ENCODE measurements around the gene RGMA. TPM values are rescaled to one million over a fixed set of nuclear protein-coding genes. Genes with fewer than 3 reads are reported as not detected.

Gene RGMA
- total RNA-seq, 1 experiment from 2014 or later, result 41.4 TPM

- Histone ChIP-seq H3K23me2 (ENCODE audit: insufficient read length, low read depth, low read length, poor library complexity, severe bottlenecking) (no peaks in the 10 kb centered on the region), H3K4me1 (ENCODE audit: insufficient read depth, low read length) (no peaks in the 10 kb centered on the region), H2BK20ac (ENCODE audit: low read depth, low read length, poor library complexity, severe bottlenecking) (no peak overlapping the region), H3T11ph (ENCODE audit: low read length) (no peak overlapping the region), H3K27me3 (ENCODE audit: insufficient read depth, low read length) (no peaks in the 10 kb centered on the region), H3K4ac (ENCODE audit: low read depth, low read length) (no peak overlapping the region), H2AFZ (ENCODE audit: low read length) (no peak overlapping the region), H3K14ac (ENCODE audit: insufficient read depth, low read length) (no peak overlapping the region), H3K79me2 (ENCODE audit: insufficient read depth, low read length) (no peaks in the 10 kb centered on the region), H3K9ac (ENCODE audit: extremely low read depth, insufficient read length, low read length) (no peak overlapping the region), H3K23ac (ENCODE audit: insufficient read length, low read depth, low read length) (no peak overlapping the region), H2BK120ac (ENCODE audit: low read depth, low read length, poor library complexity, severe bottlenecking) (no peak overlapping the region), H4K20me1 (ENCODE audit: control insufficient read depth, insufficient read depth, insufficient read length) (peaks cover 6% of the 10 kb centered on the region), H4K91ac (ENCODE audit: insufficient read length, low read depth, low read length) (no peak overlapping the region), H3K79me1 (ENCODE audit: insufficient read depth, low read depth, low read length, poor library complexity, severe bottlenecking) (peaks cover 3% of the 10 kb centered on the region), H3K9me3 (ENCODE audit: control insufficient read depth, low read depth, low read length) (peaks cover 7% of the 10 kb centered on the region), H3K27ac (ENCODE audit: insufficient read length, low read depth, low read length) (no peak overlapping the region), H3K4me2 (ENCODE audit: insufficient read depth, insufficient read length, low read length) (no peak overlapping the region), H2BK12ac (ENCODE audit: insufficient read length, low read depth, low read length) (no peak overlapping the region), H2BK5ac (ENCODE audit: insufficient read length, low read length) (no peak overlapping the region), H3K56ac (ENCODE audit: insufficient read length, low read depth, low read length) (no peak overlapping the region), H3K18ac (ENCODE audit: insufficient read length, low read depth, low read length) (no peak overlapping the region), H4K5ac (ENCODE audit: insufficient read length, low read depth, low read length) (no peak overlapping the region), H4K8ac (replicated peaks; ENCODE audit: insufficient read length, low read depth, low read length) (no peak overlapping the region), H2BK15ac (ENCODE audit: low read depth, low read length) (no peak overlapping the region), H2AK5ac (ENCODE audit: insufficient read length, low read length) (no peak overlapping the region)
- TF ChIP-seq CTCF (conservative IDR thresholded peaks at IDR 0.05), result no peak
- peaks cover 11 to 13% of the 10 kb centered on the region in 2 experiments for H3K9me3 Mint-ChIP-seq
- H3K4me1 Mint-ChIP-seq, result no peaks in the 10 kb centered on the region
- no peak for DNase-seq
- no peaks in the 10 kb centered on the region for H3K27me3 Mint-ChIP-seq (ENCODE audit: low read depth)
- no peak overlapping the region for H3K4me3 Mint-ChIP-seq
- no peak overlapping the region for H3K27ac Mint-ChIP-seq
- WGBS (ENCODE audit: extremely low coverage, insufficient read length, low lambda C conversion rate), result no CpG with 5 or more reads among the region's 15 CpGs
- peaks cover 76 to 99% (median 89%) of the 10 kb centered on the region in 3 experiments for H3K36me3 Mint-ChIP-seq (ENCODE audit: insufficient read depth in 1 of 3, low read depth in 3 of 3)
Measured at GRCh38 chr15:93049914-93050578, 39.0 kb downstream of the RGMA start.

Data from H9 (cell line).